Measurements from ENCODE around the gene ALKBH6. TPM values are rescaled to one million over a fixed set of nuclear protein-coding genes. Genes with fewer than 3 reads are reported as not detected.

ALKBH6 gene
- total and polyA plus RNA-seq, 2 of the 13 experiments (the other 11 are each of a cell fraction or from before 2014, with no cell fraction given) = 13.7 to 18.1 TPM

- TF ChIP-seq PATZ1 (CRISPR knock-in tag; IDR thresholded peaks at IDR 0.05) (peak; percentile 50; the same call in 1 of the 2 replicates), ZSCAN20 (CRISPR knock-in tag; IDR thresholded peaks at IDR 0.05; ENCODE audit: borderline replicate concordance) (peak; percentile 54; the same call in 1 of the 2 replicates), NCOR1 (IDR thresholded peaks at IDR 0.05; ENCODE audit: borderline replicate concordance, low read length) (peak; percentile 67; the same call in 1 of the 2 replicates), ZNF430 (CRISPR knock-in tag; IDR thresholded peaks at IDR 0.05) (peak; percentile 86; the same call in 1 of the 2 replicates), ZNF678 (CRISPR knock-in tag; IDR thresholded peaks at IDR 0.05) (no peak), ZSCAN31 (CRISPR knock-in tag; IDR thresholded peaks at IDR 0.05; ENCODE audit: low read depth) (peak; percentile 88), ZFP91 (CRISPR knock-in tag; IDR thresholded peaks at IDR 0.05; ENCODE audit: borderline replicate concordance) (peak; percentile 89), MLLT10 (CRISPR knock-in tag; IDR thresholded peaks at IDR 0.05) (no peak), YEATS4 (CRISPR knock-in tag; IDR thresholded peaks at IDR 0.05; ENCODE audit: borderline replicate concordance) (peak; percentile 94), ZFP62 (CRISPR knock-in tag; IDR thresholded peaks at IDR 0.05) (no peak), POLR2AphosphoS2 (IDR thresholded peaks at IDR 0.05; ENCODE audit: low read depth, low read length) (no peak), ZNF780A (CRISPR knock-in tag; IDR thresholded peaks at IDR 0.05) (no peak; the same call in 1 of the 2 replicates), ZNF773 (CRISPR knock-in tag; IDR thresholded peaks at IDR 0.05; ENCODE audit: borderline replicate concordance) (peak; percentile 50; the same call in 1 of the 2 replicates), SETDB1 (CRISPR knock-in tag; IDR thresholded peaks at IDR 0.05; ENCODE audit: borderline replicate concordance) (no peak), FOXP1 (IDR thresholded peaks at IDR 0.05) (no peak), FOXP1 (CRISPR knock-in tag; IDR thresholded peaks at IDR 0.05) (no peak), IKZF1 (IDR thresholded peaks at IDR 0.05) (no peak), ZNF564 (CRISPR knock-in tag; IDR thresholded peaks at IDR 0.05) (peak; percentile 86), TFDP2 (CRISPR knock-in tag; IDR thresholded peaks at IDR 0.05) (peak; percentile 92), ADNP (CRISPR knock-in tag; IDR thresholded peaks at IDR 0.05) (no peak), HNRNPL (IDR thresholded peaks at IDR 0.05; ENCODE audit: low read depth, low read length) (no peak), CREBL2 (CRISPR knock-in tag; IDR thresholded peaks at IDR 0.05; ENCODE audit: borderline replicate concordance) (no peak), REXO4 (CRISPR knock-in tag; IDR thresholded peaks at IDR 0.05; ENCODE audit: borderline replicate concordance) (no peak), MEIS1 (CRISPR knock-in tag; IDR thresholded peaks at IDR 0.05; ENCODE audit: borderline replicate concordance) (no peak; the same call in 1 of the 2 replicates)
Observed at GRCh38 chr19:35995048-35995993, 18.7 kb downstream of the ALKBH6 start, which contains the start of gene SDHAF1 (continued).

Data from HepG2 (cell line).